ENCODE data around the gene PLD2.

DNA sequence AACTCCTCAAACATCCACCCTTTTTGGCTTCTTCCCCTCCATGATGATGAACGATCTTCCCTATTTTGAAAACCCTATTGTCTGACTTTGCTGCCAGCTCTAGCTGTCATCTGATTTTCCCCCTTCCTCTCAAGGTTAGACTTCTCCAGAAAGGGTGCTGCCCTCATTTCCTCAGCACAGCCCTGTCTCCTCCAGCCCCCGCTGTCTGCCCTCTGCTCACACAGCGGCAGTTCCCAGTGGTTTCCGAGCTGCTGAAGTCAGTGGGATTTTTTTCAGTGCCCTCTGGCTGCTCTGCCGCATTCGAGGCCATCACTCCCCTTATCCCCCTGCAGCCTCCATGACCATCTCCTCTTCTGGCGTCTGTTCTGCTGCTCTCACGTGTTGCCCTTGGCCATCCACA, 65.8 kb downstream of the PLD2 start:
- TF ChIP-seq, protein P1, sequence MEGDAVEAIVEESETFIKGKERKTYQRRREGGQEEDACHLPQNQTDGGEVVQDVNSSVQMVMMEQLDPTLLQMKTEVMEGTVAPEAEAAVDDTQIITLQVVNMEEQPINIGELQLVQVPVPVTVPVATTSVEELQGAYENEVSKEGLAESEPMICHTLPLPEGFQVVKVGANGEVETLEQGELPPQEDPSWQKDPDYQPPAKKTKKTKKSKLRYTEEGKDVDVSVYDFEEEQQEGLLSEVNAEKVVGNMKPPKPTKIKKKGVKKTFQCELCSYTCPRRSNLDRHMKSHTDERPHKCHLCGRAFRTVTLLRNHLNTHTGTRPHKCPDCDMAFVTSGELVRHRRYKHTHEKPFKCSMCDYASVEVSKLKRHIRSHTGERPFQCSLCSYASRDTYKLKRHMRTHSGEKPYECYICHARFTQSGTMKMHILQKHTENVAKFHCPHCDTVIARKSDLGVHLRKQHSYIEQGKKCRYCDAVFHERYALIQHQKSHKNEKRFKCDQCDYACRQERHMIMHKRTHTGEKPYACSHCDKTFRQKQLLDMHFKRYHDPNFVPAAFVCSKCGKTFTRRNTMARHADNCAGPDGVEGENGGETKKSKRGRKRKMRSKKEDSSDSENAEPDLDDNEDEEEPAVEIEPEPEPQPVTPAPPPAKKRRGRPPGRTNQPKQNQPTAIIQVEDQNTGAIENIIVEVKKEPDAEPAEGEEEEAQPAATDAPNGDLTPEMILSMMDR (conservative IDR thresholded peaks at IDR 0.05; ENCODE audit: low read depth, low read length) = no peak
- TF ChIP-seq EZH2phosphoT487 (IDR thresholded peaks at IDR 0.05; ENCODE audit: borderline replicate concordance, low read length) (no peak), EZH2 (IDR thresholded peaks at IDR 0.05; ENCODE audit: low read length, unreplicated experiment) (no peak)
